Duodenal mucosa (tissue), 2 donors: Measurements from ENCODE around the gene FPR3.

Source experiments
- H3K27ac ChIP-seq: one replicate; pipeline ENCODE4 v1.7.0; 2013; ENCODE audit warnings: low read depth, low read length
- H3K27me3 ChIP-seq, 2 donors: one replicate each; pipeline ENCODE4 v1.7.0; 2013; ENCODE audit warnings: low read length in 2 of 2, control low read depth in 1 of 2; ENCODE audit not compliant: insufficient read depth in 2 of 2, control insufficient read depth in 1 of 2
- H3K36me3 ChIP-seq, 2 donors: one replicate each; pipeline ENCODE4 v1.7.0; 2013; ENCODE audit warnings: low read length in 2 of 2, control low read depth in 1 of 2; ENCODE audit not compliant: insufficient read depth in 2 of 2, control insufficient read depth in 1 of 2
- H3K4me1 ChIP-seq, 2 donors: one replicate each; pipeline ENCODE4 v1.7.0; 2013; ENCODE audit warnings: low read length in 2 of 2, control low read depth in 1 of 2; ENCODE audit not compliant: insufficient read depth in 2 of 2, control insufficient read depth in 1 of 2
- H3K4me3 ChIP-seq, 2 donors: one replicate each; pipeline ENCODE4 v1.7.0; 2013; ENCODE audit warnings: low read length in 2 of 2, low read depth in 1 of 2
- H3K9ac ChIP-seq, 2 donors: one replicate each; pipeline ENCODE4 v1.7.0; 2013; ENCODE audit warnings: low read length in 2 of 2, low read depth in 1 of 2
- H3K9me3 ChIP-seq, 2 donors: one replicate each; pipeline ENCODE4 v1.7.0; 2013; ENCODE audit warnings: low read length in 2 of 2, control low read depth in 1 of 2; ENCODE audit not compliant: control insufficient read depth in 1 of 2

The FPR3 gene

GRCh38 chr19:51820831-51821446, 26.0 kb downstream of the FPR3 start:
- Histone ChIP-seq H3K36me3 (no peaks in the 10 kb centered on the region), H3K9ac (no peak overlapping the region), H3K27ac (no peak overlapping the region), H3K4me1 (peaks cover 0 to 5% of the 10 kb centered on the region in 2 donors), H3K4me3 (no peak overlapping the region), H3K9me3 (peaks cover 0 to 6% of the 10 kb centered on the region in 2 donors), H3K27me3 (no peaks in the 10 kb centered on the region)

- Histone ChIP-seq H3K9me3 (peaks cover under 1 to 8% of the 10 kb centered on the region in 2 donors), H3K4me3 (no peak overlapping the region), H3K27me3 (no peaks in the 10 kb centered on the region), H3K36me3 (no peaks in the 10 kb centered on the region), H3K27ac (no peak overlapping the region), H3K9ac (no peak overlapping the region), H3K4me1 (peaks cover 0 to 5% of the 10 kb centered on the region in 2 donors)
Observed at GRCh38 chr19:51821456-51821855, 26.5 kb downstream of the FPR3 start.

- Histone ChIP-seq H3K27ac (no peak overlapping the region), H3K36me3 (no peaks in the 10 kb centered on the region), H3K9ac (no peak overlapping the region)
Observed at GRCh38 chr19:51821921-51822320, 27.0 kb downstream of the FPR3 start.

GRCh38 chr19:51822325-51822724, 27.4 kb downstream of the FPR3 start:
- Histone ChIP-seq H3K9ac (no peak overlapping the region), H3K9me3 (peaks cover 5 to 16% of the 10 kb centered on the region in 2 donors), H3K36me3 (no peaks in the 10 kb centered on the region), H3K4me1 (peaks cover 0 to 5% of the 10 kb centered on the region in 2 donors), H3K4me3 (no peak overlapping the region), H3K27ac (no peak overlapping the region), H3K27me3 (no peaks in the 10 kb centered on the region)

More at GRCh38 chr19:51821921-51822320, 27.0 kb downstream of the FPR3 start:
- Histone ChIP-seq H3K4me3 (no peak overlapping the region), H3K9me3 (peaks cover 5 to 13% of the 10 kb centered on the region in 2 donors), H3K27me3 (no peaks in the 10 kb centered on the region), H3K4me1 (peaks cover 0 to 5% of the 10 kb centered on the region in 2 donors)

- Histone ChIP-seq H3K4me1 (peaks cover 0 to 5% of the 10 kb centered on the region in 2 donors), H3K9ac (no peak overlapping the region), H3K9me3 (peaks cover 5 to 22% of the 10 kb centered on the region in 2 donors), H3K27me3 (no peaks in the 10 kb centered on the region), H3K27ac (no peak overlapping the region), H3K36me3 (no peaks in the 10 kb centered on the region), H3K4me3 (no peak overlapping the region)
Observed at GRCh38 chr19:51822946-51823345, 28.0 kb downstream of the FPR3 start.

GRCh38 chr19:51824281-51825005, 29.5 kb downstream of the FPR3 start:
- peaks cover 12 to 22% of the 10 kb centered on the region in 2 donors for H3K9me3 ChIP-seq
- no peak overlapping the region for H3K27ac ChIP-seq
- H3K36me3 ChIP-seq, result no peaks in the 10 kb centered on the region
- H3K27me3 ChIP-seq, result no peaks in the 10 kb centered on the region
- H3K9ac ChIP-seq, result no peak overlapping the region
- peaks cover 0 to 5% of the 10 kb centered on the region in 2 donors for H3K4me1 ChIP-seq
- no peak overlapping the region for H3K4me3 ChIP-seq

- no peaks in the 10 kb centered on the region for H3K4me1 ChIP-seq
- H3K36me3 ChIP-seq, result no peaks in the 10 kb centered on the region
- no peak overlapping the region for H3K4me3 ChIP-seq
- H3K9ac ChIP-seq, result no peak overlapping the region
- H3K9me3 ChIP-seq, result peaks cover 12 to 16% of the 10 kb centered on the region in 2 donors
- H3K27me3 ChIP-seq, result no peaks in the 10 kb centered on the region
- H3K27ac ChIP-seq, result no peak overlapping the region
Observed at GRCh38 chr19:51830274-51830673, 35.3 kb downstream of the FPR3 start.

- Histone ChIP-seq H3K9me3 (peaks cover 12 to 14% of the 10 kb centered on the region in 2 donors), H3K27ac (no peak overlapping the region), H3K27me3 (no peaks in the 10 kb centered on the region), H3K36me3 (no peaks in the 10 kb centered on the region), H3K4me1 (no peaks in the 10 kb centered on the region), H3K4me3 (no peak overlapping the region), H3K9ac (no peak overlapping the region)
Observed at GRCh38 chr19:51837145-51837544, 42.2 kb downstream of the FPR3 start.

- no peaks in the 10 kb centered on the region for H3K4me1 ChIP-seq
- H3K27me3 ChIP-seq, result no peaks in the 10 kb centered on the region
- H3K9me3 ChIP-seq, result peaks cover 69 to 76% of the 10 kb centered on the region in 2 donors
- no peak overlapping the region for H3K27ac ChIP-seq
- H3K9ac ChIP-seq, result no peak overlapping the region
- peaks cover 0 to 5% of the 10 kb centered on the region in 2 donors for H3K36me3 ChIP-seq
- peak overlapping the region in 1 of 2 donors; percentile 8 for H3K4me3 ChIP-seq
Observed at GRCh38 chr19:51861870-51862622, 67.1 kb downstream of the FPR3 start.

GRCh38 chr19:51873097-51873496, 78.1 kb downstream of the FPR3 start:
- no peaks in the 10 kb centered on the region for H3K27me3 ChIP-seq
- no peaks in the 10 kb centered on the region for H3K4me1 ChIP-seq
- H3K27ac ChIP-seq, result no peak overlapping the region
- H3K9me3 ChIP-seq, result peaks cover 68 to 89% of the 10 kb centered on the region in 2 donors
- H3K9ac ChIP-seq, result no peak overlapping the region
- peaks cover 31 to 43% of the 10 kb centered on the region in 2 donors for H3K36me3 ChIP-seq
- peak overlapping the region; percentile 4 to 39 for H3K4me3 ChIP-seq
